Breast epithelium (tissue), 3 donors: ENCODE data around the gene SHC3.

Source experiments
- POLR2A ChIP-seq: fragments of 450-650 bp; IDR thresholded peaks from one replicate; pipeline ENCODE4 v1.6.1; 2016; ENCODE audit warnings: antibody characterized with exemption, mild to moderate bottlenecking, moderate library complexity
- POLR2AphosphoS5 ChIP-seq, 3 donors: sonication (generic); formaldehyde crosslinking; IDR thresholded peaks; one replicate each; pipeline ENCODE4 v1.6.1; 2017; ENCODE audit warnings: antibody characterized with exemption in 3 of 3
- TF ChIP-seq, protein P1 (sequence below), 3 donors: fragments of 450-650 bp; IDR thresholded peaks; one replicate each; pipeline ENCODE4 v1.5.1; 2016 to 2017; ENCODE audit warnings: antibody characterized with exemption in 3 of 3, mild to moderate bottlenecking in 3 of 3, moderate library complexity in 3 of 3

GRCh38 chr9:89078421-89078820 lies 100.2 kb downstream of the SHC3 start:
- TF ChIP-seq, protein P1, sequence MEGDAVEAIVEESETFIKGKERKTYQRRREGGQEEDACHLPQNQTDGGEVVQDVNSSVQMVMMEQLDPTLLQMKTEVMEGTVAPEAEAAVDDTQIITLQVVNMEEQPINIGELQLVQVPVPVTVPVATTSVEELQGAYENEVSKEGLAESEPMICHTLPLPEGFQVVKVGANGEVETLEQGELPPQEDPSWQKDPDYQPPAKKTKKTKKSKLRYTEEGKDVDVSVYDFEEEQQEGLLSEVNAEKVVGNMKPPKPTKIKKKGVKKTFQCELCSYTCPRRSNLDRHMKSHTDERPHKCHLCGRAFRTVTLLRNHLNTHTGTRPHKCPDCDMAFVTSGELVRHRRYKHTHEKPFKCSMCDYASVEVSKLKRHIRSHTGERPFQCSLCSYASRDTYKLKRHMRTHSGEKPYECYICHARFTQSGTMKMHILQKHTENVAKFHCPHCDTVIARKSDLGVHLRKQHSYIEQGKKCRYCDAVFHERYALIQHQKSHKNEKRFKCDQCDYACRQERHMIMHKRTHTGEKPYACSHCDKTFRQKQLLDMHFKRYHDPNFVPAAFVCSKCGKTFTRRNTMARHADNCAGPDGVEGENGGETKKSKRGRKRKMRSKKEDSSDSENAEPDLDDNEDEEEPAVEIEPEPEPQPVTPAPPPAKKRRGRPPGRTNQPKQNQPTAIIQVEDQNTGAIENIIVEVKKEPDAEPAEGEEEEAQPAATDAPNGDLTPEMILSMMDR (IDR thresholded peaks at IDR 0.05), result no peak
- TF ChIP-seq POLR2A, result no peak
- TF ChIP-seq POLR2AphosphoS5 (IDR thresholded peaks at IDR 0.05), result no peak
